ENCODE data around the gene NES.

- TF ChIP-seq TARDBP (IDR thresholded peaks at IDR 0.05) (no peak), NFRKB (IDR thresholded peaks at IDR 0.05) (no peak), CTBP1 (IDR thresholded peaks at IDR 0.05; ENCODE audit: borderline replicate concordance) (no peak), BHLHE40 (IDR thresholded peaks at IDR 0.05; ENCODE audit: borderline replicate concordance) (no peak), FOXK2 (IDR thresholded peaks at IDR 0.05) (no peak), ZNF384 (IDR thresholded peaks at IDR 0.05) (no peak), FOXA1 (IDR thresholded peaks at IDR 0.05) (no peak), FOXM1 (IDR thresholded peaks at IDR 0.05; ENCODE audit: borderline replicate concordance) (no peak), ARNT (IDR thresholded peaks at IDR 0.05) (no peak)
Measured at GRCh38 chr1:156691191-156691590, 14.0 kb upstream of the NES start.

All from HEK293T (cell line).